Loucy (cell line): Measurements from ENCODE around the gene MOCS1.

Source experiments
- EZH2phosphoT487 ChIP-seq: fragments of 200-600 bp; IDR thresholded peaks from 2 replicates; pipeline ENCODE4 v1.6.1; 2018; ENCODE audit warnings: antibody characterized with exemption, mild to moderate bottlenecking, moderate library complexity, borderline replicate concordance
- TF ChIP-seq, protein P1 (sequence below): fragments of 200-600 bp; sonication (generic); conservative IDR thresholded peaks from 2 replicates; pipeline ENCODE4 v1.5.1; 2014; ENCODE audit warnings: mild to moderate bottlenecking, antibody characterized with exemption, low read length

GRCh38 chr6:39926668-39927067, 7.6 kb downstream of the MOCS1 start:
- TF ChIP-seq, protein P1, sequence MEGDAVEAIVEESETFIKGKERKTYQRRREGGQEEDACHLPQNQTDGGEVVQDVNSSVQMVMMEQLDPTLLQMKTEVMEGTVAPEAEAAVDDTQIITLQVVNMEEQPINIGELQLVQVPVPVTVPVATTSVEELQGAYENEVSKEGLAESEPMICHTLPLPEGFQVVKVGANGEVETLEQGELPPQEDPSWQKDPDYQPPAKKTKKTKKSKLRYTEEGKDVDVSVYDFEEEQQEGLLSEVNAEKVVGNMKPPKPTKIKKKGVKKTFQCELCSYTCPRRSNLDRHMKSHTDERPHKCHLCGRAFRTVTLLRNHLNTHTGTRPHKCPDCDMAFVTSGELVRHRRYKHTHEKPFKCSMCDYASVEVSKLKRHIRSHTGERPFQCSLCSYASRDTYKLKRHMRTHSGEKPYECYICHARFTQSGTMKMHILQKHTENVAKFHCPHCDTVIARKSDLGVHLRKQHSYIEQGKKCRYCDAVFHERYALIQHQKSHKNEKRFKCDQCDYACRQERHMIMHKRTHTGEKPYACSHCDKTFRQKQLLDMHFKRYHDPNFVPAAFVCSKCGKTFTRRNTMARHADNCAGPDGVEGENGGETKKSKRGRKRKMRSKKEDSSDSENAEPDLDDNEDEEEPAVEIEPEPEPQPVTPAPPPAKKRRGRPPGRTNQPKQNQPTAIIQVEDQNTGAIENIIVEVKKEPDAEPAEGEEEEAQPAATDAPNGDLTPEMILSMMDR = no peak
- TF ChIP-seq EZH2phosphoT487 = no peak
